ENCODE data around the gene SUFU.

The SUFU gene

DNA sequence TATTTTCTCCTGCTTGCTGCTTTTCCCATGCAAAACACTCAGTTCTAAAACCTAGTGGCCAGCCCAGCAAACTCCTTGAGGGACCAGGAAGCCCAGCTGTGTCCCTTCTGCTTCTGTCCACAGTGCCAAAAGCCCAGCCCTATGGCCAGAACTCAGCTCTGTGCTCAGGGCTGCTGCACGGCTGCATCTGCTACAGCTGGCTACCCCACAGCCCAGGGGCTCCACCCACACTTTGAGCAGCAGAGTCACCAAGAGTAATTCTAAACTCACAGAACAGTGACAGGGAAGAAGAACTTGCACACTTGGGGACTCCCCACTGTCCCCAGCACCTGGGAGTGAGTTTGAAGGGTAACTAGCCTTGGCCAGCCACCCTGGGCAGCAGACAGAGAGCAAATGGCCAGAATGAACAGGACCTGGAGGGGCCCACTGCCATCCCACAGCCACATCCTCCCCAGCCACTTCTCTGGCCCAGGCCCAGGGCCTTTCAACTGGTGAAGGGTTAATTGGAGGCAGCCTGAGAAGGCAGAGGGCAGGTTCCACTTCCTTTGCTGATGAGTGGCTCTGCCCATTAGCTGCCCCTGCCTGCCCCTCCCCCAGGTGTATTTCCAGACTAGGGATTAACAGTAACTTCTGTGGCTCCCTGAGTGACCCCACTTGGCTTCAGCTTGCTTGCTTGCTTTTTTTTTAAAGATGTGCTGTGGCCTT lies 112.4 kb downstream of the SUFU start:
- TF ChIP-seq, protein P1, sequence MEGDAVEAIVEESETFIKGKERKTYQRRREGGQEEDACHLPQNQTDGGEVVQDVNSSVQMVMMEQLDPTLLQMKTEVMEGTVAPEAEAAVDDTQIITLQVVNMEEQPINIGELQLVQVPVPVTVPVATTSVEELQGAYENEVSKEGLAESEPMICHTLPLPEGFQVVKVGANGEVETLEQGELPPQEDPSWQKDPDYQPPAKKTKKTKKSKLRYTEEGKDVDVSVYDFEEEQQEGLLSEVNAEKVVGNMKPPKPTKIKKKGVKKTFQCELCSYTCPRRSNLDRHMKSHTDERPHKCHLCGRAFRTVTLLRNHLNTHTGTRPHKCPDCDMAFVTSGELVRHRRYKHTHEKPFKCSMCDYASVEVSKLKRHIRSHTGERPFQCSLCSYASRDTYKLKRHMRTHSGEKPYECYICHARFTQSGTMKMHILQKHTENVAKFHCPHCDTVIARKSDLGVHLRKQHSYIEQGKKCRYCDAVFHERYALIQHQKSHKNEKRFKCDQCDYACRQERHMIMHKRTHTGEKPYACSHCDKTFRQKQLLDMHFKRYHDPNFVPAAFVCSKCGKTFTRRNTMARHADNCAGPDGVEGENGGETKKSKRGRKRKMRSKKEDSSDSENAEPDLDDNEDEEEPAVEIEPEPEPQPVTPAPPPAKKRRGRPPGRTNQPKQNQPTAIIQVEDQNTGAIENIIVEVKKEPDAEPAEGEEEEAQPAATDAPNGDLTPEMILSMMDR (IDR thresholded peaks at IDR 0.05), result no peak
- H3K27ac ChIP-seq, result no peak overlapping the region
- peaks cover 0 to 5% of the 10 kb centered on the region in 2 experiments for H3K4me1 ChIP-seq (ENCODE audit: control insufficient read depth in 1 of 2, insufficient read depth in 1 of 2, low read depth in 1 of 2, low read length in 1 of 2)
- H3K9me3 ChIP-seq, result no peaks in the 10 kb centered on the region
- peaks cover 48% of the 10 kb centered on the region for H3K36me3 ChIP-seq
- no peaks in the 10 kb centered on the region for H3K27me3 ChIP-seq
- H3K4me3 ChIP-seq (ENCODE audit: low read depth in 1 of 2, low read length in 1 of 2), result no peak overlapping the region

DNA sequence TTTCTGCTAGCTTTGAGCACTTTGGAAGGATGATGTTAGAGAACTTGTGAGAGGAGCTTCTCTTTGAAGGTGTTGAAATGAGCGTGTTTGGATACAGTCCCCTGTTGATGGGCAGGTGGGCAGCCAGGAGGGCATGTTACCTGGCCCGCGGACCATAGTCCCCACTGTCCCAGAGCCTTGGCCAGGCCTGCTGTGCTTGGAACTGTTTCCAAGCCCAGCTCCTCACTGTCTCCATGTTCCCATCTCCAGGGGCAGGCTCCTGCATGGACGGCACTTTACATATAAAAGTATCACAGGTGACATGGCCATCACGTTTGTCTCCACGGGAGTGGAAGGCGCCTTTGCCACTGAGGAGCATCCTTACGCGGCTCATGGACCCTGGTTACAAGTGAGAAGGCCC lies 113.3 kb downstream of the SUFU start:
- Histone ChIP-seq H3K9me3 (no peaks in the 10 kb centered on the region), H3K27me3 (no peaks in the 10 kb centered on the region), H3K4me3 (ENCODE audit: low read depth in 1 of 2, low read length in 1 of 2) (no peak overlapping the region), H3K27ac (no peak overlapping the region), H3K36me3 (peaks cover 48% of the 10 kb centered on the region), H3K4me1 (ENCODE audit: control insufficient read depth in 1 of 2, insufficient read depth in 1 of 2, low read depth in 1 of 2, low read length in 1 of 2) (peaks cover 0 to 5% of the 10 kb centered on the region in 2 experiments)
- TF ChIP-seq, protein P1 (IDR thresholded peaks at IDR 0.05), result no peak

GRCh38 chr10:102617816-102618215 lies 114.0 kb downstream of the SUFU start:
- no peaks in the 10 kb centered on the region for H3K27me3 ChIP-seq
- H3K36me3 ChIP-seq, result peaks cover 48% of the 10 kb centered on the region
- H3K4me3 ChIP-seq (ENCODE audit: low read depth in 1 of 2, low read length in 1 of 2), result no peak overlapping the region
- H3K4me1 ChIP-seq (ENCODE audit: control insufficient read depth in 1 of 2, insufficient read depth in 1 of 2, low read depth in 1 of 2, low read length in 1 of 2), result peaks cover 0 to 3% of the 10 kb centered on the region in 2 experiments
- TF ChIP-seq, protein P1 (IDR thresholded peaks at IDR 0.05), result no peak
- no peaks in the 10 kb centered on the region for H3K9me3 ChIP-seq
- H3K27ac ChIP-seq, result no peak overlapping the region

GRCh38 chr10:102619281-102619981 lies 115.7 kb downstream of the SUFU start:
- Histone ChIP-seq H3K27ac (no peak overlapping the region), H3K27me3 (no peaks in the 10 kb centered on the region), H3K9me3 (no peaks in the 10 kb centered on the region), H3K36me3 (peaks cover 48% of the 10 kb centered on the region), H3K4me1 (ENCODE audit: control insufficient read depth in 1 of 2, insufficient read depth in 1 of 2, low read depth in 1 of 2, low read length in 1 of 2) (no peaks in the 10 kb centered on the region), H3K4me3 (ENCODE audit: low read depth in 1 of 2, low read length in 1 of 2) (no peak overlapping the region)
- TF ChIP-seq, protein P1 (IDR thresholded peaks at IDR 0.05), result no peak

DNA sequence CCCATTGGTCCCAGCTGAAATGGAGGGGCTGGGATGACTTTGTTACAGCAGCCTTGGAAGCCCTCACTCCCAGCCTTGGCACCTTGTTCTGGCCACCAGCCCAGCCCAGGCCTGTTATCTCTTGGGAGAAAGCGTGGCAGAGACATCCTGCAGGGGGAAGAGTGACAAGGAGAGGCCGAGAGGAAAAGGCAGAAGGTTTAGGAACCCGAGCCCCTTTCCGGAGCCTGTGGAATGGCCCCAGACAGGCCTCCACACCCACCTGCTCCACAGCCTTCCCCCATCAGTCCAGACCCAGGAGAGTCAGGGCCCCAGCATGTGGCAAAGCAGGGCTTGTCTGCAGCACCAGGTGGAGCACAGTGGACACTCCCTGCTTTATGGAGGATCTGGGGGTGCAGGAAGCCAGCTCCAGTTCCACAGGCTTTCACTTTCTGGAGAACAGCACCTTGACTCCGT lies 116.4 kb downstream of the SUFU start:
- H3K27me3 ChIP-seq, result no peaks in the 10 kb centered on the region
- no peaks in the 10 kb centered on the region for H3K9me3 ChIP-seq
- TF ChIP-seq, protein P1 (IDR thresholded peaks at IDR 0.05), result no peak
- no peak overlapping the region for H3K27ac ChIP-seq
- H3K4me3 ChIP-seq (ENCODE audit: low read depth in 1 of 2, low read length in 1 of 2), result no peak overlapping the region
- H3K4me1 ChIP-seq (ENCODE audit: control insufficient read depth in 1 of 2, insufficient read depth in 1 of 2, low read depth in 1 of 2, low read length in 1 of 2), result peaks cover 0 to under 1% of the 10 kb centered on the region in 2 experiments
- peaks cover 48% of the 10 kb centered on the region for H3K36me3 ChIP-seq
